Loucy (cell line): Measurements from ENCODE around the gene ACY1.

Experiments
- EZH2phosphoT487 ChIP-seq: fragments of 200-600 bp; IDR thresholded peaks from 2 replicates; pipeline ENCODE4 v1.6.1; 2018; ENCODE audit warnings: antibody characterized with exemption, mild to moderate bottlenecking, moderate library complexity, borderline replicate concordance
- TF ChIP-seq, protein P1 (sequence below): fragments of 200-600 bp; sonication (generic); conservative IDR thresholded peaks from 2 replicates; pipeline ENCODE4 v1.5.1; 2014; ENCODE audit warnings: mild to moderate bottlenecking, antibody characterized with exemption, low read length

DNA sequence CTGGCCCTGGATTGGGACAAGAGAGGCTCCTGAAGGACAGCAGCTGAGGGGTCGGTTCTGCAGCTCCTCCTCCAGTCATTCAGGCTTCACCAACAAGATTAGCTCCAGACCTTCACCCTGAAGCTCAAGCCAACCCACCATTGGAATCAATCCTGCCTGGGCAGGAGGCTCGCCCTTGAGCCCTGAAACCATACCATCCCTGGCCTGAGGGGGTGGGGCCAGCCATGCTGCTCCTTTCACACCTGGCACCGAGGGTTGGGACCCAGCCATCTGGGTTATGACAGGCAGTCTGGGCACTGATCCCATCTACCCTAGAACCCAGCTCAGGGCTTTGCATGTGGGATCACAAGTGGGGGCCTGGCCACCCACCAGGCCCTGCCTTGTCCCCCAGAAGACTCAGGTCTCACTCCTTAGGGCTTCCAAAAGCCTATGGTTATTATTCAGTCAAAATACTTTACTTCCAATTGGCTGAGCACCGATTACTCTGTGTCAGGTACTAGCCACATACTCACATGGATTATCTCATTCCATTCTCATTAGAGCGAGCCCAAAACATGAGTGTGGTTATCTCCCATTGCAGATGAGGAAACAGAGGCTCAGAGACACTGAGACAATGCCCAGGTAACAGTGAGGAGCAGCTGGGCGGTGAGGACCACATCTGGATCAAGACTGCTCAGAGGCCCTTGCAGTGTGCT is 12.6 kb upstream of the ACY1 start:
- TF ChIP-seq, protein P1, sequence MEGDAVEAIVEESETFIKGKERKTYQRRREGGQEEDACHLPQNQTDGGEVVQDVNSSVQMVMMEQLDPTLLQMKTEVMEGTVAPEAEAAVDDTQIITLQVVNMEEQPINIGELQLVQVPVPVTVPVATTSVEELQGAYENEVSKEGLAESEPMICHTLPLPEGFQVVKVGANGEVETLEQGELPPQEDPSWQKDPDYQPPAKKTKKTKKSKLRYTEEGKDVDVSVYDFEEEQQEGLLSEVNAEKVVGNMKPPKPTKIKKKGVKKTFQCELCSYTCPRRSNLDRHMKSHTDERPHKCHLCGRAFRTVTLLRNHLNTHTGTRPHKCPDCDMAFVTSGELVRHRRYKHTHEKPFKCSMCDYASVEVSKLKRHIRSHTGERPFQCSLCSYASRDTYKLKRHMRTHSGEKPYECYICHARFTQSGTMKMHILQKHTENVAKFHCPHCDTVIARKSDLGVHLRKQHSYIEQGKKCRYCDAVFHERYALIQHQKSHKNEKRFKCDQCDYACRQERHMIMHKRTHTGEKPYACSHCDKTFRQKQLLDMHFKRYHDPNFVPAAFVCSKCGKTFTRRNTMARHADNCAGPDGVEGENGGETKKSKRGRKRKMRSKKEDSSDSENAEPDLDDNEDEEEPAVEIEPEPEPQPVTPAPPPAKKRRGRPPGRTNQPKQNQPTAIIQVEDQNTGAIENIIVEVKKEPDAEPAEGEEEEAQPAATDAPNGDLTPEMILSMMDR: no peak
- TF ChIP-seq EZH2phosphoT487: no peak
